ENCODE measurements around the gene KIF5C.

DNA sequence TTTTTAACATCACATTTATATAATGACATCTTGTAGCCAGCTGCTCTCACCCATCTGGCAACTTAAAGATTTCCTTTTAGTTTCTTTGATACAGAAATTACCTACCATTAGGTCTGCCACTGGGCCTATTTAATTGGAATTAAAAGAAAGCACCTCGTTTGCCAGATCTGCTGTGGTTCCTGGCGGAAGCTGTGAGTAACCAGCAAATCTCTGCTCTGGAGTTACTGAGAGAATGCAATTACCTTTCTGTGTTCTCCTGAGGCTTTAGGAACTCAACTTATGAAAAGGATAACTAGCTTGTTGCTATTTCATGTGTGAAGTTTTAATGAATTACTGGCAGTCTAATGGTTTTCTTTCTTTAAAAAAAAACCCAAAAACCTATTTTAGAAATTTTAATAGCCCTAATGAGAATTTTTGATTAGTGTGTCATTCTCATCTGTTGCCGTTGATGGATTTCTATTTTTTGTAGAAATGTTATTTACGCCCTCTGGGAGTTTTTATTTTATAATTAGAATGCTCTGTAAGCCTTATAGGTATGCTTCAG is 93.8 kb downstream of the KIF5C start:
- no peak for TF ChIP-seq CTCF (IDR thresholded peaks at IDR 0.05)
- TF ChIP-seq POLR2A (IDR thresholded peaks at IDR 0.05), result no peak
- TF ChIP-seq EP300 (IDR thresholded peaks at IDR 0.05), result no peak
